Heart right ventricle (tissue), 16 donors: ENCODE data around the gene ABLIM1. TPM values are rescaled to one million over a fixed set of nuclear protein-coding genes. Genes with fewer than 3 reads are reported as not detected.

Experiments
- ATAC-seq, 8 donors: fragments of 200-7000 bp; cut with Tn5 transposase; one replicate each; pipeline ENCODE4 v1.9.1; 2020; ENCODE audit warnings: mild to moderate bottlenecking in 8 of 8, moderate library complexity in 8 of 8, moderate number of reproducible peaks in 1 of 8
- DNase-seq, 2 donors: peaks; one replicate each; pipeline ENCODE4 v3.0.0-alpha.2; 2020
- H3K27ac ChIP-seq, 10 donors: fragments of 200-600 bp; sonication (generic) in 2 of 10; one replicate each; pipeline versions ENCODE4 v1.5.0 to v1.8.0; 2020 to 2022; ENCODE audit warnings: mild to moderate bottlenecking in 3 of 10
- H3K27me3 ChIP-seq, 7 donors: fragments of 200-600 bp; one replicate each; pipeline ENCODE4 v1.8.0; 2021 to 2022; ENCODE audit warnings: mild to moderate bottlenecking in 2 of 7
- H3K36me3 ChIP-seq, 9 donors: fragments of 200-600 bp; sonication (generic) in 1 of 9; one replicate each; pipeline versions ENCODE4 v1.5.0 to v1.8.0; 2020 to 2022; ENCODE audit warnings: mild to moderate bottlenecking in 2 of 9
- H3K4me1 ChIP-seq, 9 donors: fragments of 200-600 bp; sonication (generic) in 1 of 9; one replicate each; pipeline versions ENCODE4 v1.5.0 to v1.8.0; 2020 to 2022; ENCODE audit warnings: mild to moderate bottlenecking in 4 of 9
- H3K4me3 ChIP-seq, 10 donors: fragments of 200-600 bp; sonication (generic) in 2 of 10; one replicate each; pipeline versions ENCODE4 v1.5.0 to v1.8.0; 2020 to 2022; ENCODE audit warnings: mild to moderate bottlenecking in 7 of 10, moderate library complexity in 2 of 10
- H3K9me3 ChIP-seq, 11 donors: fragments of 200-600 bp in 10 of 11; sonication (generic) in 2 of 11; one replicate each; pipeline versions ENCODE4 v1.5.0 to v1.8.0; 2013 to 2022; ENCODE audit warnings: mild to moderate bottlenecking in 2 of 11, control low read depth in 1 of 11, moderate library complexity in 1 of 11
- WGBS, 2 donors: extraction: QIAGEN DNeasy Blood & Tissue Kit; methylation state at CpG; one replicate each; pipeline ENCODE4 v1.1.7; 2013; ENCODE audit warnings: inconsistent platforms in 1 of 2; 5-methylcytosine and 5-hydroxymethylcytosine counted together
- intact Hi-C, 10 donors: fragments of 100-400 bp; cut with DNase I; formaldehyde crosslinking; loops; one replicate each; pipeline versions ENCODE4 v1.11.1 to v1.14.2; 2022
- polyA plus RNA-seq, 2 donors: library from polyadenylated mRNA; stranded (reverse); fragments of 200-250 nt; gene quantifications; one replicate each; pipeline ENCODE4 v1.2.3, GENCODE V29; 2013
- total RNA-seq, 10 donors: library from RNA; stranded (reverse); fragmentation: NEBNext Ultra II Directional in 3 of 10; extraction: Animal tissue kit (Norgen Biotek cat#: 25700) in 3 of 10; gene quantifications; one replicate each; pipeline versions ENCODE4 v1.2.1 to v1.2.4, GENCODE V29; 2021 to 2023
- TF ChIP-seq, protein P1 (sequence below), 9 donors: fragments of 200-600 bp; sonication (generic) in 2 of 9; IDR thresholded peaks; one replicate each; pipeline versions ENCODE4 v1.5.0 to v1.8.0; 2021 to 2022; ENCODE audit warnings: antibody characterized with exemption in 9 of 9, mild to moderate bottlenecking in 5 of 9, moderate library complexity in 1 of 9
- donor health status: Arrhythmogenic right ventricular cardiomyopathy.
- donor health status: ischemic (EF 13 %, LVEDD 7.1; RV severe dilation, severe dysfunction).
- donor health status: healthy with polysubstance abuse.
- donor health status: DM: no; HTN: yes; CAD: no.
- donor health status: DM: no; HTN: no; CAD: no.
- donor health status: ischemic (EF 25% LVEDD 6.9; RV normal size, moderate dysfunction).
- donor health status: ischemic (EF 25% LVEDD 5.7; RV mildly dilated, moderate dysfunction).
- donor health status: healthy.
- donor health status: DM: yes; HTN: yes; CAD: no.
- donor health status: Ischemic cardiomyopathy.
- donor health status: ischemic (EF 35%, LVEDD 5.7; RV mildly dilated, moderate dysfunction).
- donor health status: nonischemic (EF 11% LVEDD 7.7; RV severe dilation, severe dysfunction).
- donor health status: DM: yes; HTN: yes; CAD: no.
- donor health status: PGD.
- donor health status: ischemic (EF 29% LVEDD 5.4; RV normal size, mild dysfunction).
- donor health status: nonischemic (EF 23%, LVEDD 6.1; RV moderate dilation, normal function).

ABLIM1 gene
- total and polyA plus RNA-seq, 12 donors: 119 to 816 (median 600) TPM

DNA sequence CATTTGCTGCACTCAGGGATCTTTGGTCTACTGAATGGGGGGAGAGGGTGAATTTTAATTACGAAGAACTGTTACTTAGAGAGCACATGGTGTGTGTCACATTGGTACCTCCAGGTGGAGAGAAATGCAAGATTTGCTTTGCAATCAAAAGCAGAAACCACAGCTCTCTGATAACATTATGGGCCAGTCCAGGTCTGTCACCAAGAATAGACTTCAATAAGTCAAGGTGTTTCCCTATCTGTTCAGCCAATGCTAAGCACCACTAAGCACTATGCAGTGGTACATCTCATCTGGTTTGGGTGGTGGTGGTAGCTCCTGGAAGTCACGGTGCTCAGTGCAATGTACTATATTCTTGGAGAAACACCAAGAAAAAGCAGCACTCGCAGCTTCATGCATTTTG is 134.2 kb downstream of the ABLIM1 start:
- DNase-seq: no peak
- Histone ChIP-seq H3K9me3 (no peaks in the 10 kb centered on the region), H3K27ac (peak overlapping the region in 3 of 10 donors; percentile 5 to 77 (median 34)), H3K4me3 (no peak overlapping the region), H3K4me1 (peaks cover 9 to 95% (median 85%) of the 10 kb centered on the region in 9 donors), H3K36me3 (peaks cover 0 to 24% (median 0%) of the 10 kb centered on the region in 9 donors), H3K27me3 (no peaks in the 10 kb centered on the region)
- no peak for ATAC-seq
- TF ChIP-seq, protein P1, sequence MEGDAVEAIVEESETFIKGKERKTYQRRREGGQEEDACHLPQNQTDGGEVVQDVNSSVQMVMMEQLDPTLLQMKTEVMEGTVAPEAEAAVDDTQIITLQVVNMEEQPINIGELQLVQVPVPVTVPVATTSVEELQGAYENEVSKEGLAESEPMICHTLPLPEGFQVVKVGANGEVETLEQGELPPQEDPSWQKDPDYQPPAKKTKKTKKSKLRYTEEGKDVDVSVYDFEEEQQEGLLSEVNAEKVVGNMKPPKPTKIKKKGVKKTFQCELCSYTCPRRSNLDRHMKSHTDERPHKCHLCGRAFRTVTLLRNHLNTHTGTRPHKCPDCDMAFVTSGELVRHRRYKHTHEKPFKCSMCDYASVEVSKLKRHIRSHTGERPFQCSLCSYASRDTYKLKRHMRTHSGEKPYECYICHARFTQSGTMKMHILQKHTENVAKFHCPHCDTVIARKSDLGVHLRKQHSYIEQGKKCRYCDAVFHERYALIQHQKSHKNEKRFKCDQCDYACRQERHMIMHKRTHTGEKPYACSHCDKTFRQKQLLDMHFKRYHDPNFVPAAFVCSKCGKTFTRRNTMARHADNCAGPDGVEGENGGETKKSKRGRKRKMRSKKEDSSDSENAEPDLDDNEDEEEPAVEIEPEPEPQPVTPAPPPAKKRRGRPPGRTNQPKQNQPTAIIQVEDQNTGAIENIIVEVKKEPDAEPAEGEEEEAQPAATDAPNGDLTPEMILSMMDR (IDR thresholded peaks at IDR 0.05): no peak
- WGBS, 2 donors: 45 to 51% methylated on average over 3 of the region's 3 CpGs
- intact Hi-C loops: no loop called here

DNA sequence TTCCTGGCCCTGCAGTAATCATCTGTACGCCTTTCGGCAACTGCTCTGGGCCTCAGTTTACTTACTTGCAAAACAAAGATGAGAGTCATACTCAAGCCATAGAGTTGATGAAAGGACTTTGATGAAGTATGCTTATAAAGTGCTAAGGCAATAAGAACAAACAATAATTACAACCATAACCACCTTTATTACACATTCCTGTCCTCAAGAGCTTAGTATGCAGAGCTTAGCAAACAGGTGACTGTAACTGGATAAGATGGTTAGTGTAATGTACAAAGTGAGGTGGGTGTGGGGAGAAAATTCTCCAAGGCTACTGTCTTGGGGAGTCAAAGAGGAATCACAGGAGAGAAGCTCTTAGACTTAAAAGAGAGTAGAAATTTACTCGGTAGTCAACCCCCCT is 136.8 kb downstream of the ABLIM1 start:
- TF ChIP-seq, protein P1 (IDR thresholded peaks at IDR 0.05): no peak
- H3K27me3 ChIP-seq: no peaks in the 10 kb centered on the region
- no peak for ATAC-seq
- no peaks in the 10 kb centered on the region for H3K9me3 ChIP-seq
- peak overlapping the region in 2 of 10 donors; percentile 41 to 77 for H3K27ac ChIP-seq
- peaks cover 8 to 100% (median 95%) of the 10 kb centered on the region in 9 donors for H3K4me1 ChIP-seq
- DNase-seq: no peak
- intact Hi-C loops: no loop called here
- WGBS, 2 donors: 90 to 91% methylated on average over 3 of the region's 3 CpGs
- H3K36me3 ChIP-seq: peaks cover 0 to 24% (median 0%) of the 10 kb centered on the region in 9 donors
- H3K4me3 ChIP-seq: no peak overlapping the region

DNA sequence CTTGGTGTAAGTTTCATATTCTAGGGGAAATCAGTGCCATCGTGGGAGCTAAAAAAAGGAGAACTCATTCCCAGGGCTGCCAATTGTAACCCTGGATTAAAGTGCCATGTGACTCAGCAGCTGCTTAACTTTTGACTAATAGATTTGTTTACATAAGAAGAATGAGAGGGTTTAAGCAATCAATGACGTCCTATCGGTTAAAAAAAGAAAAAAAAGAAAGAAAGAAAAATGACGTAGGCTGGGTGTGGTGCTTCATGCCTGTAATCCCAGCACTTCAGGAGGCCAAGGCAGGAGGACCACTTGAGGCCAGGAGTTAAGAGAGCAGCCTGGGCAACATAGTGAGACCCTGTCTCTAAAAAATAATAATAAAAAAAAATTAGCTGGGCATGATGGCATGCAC is 137.6 kb downstream of the ABLIM1 start:
- Histone ChIP-seq H3K27ac (peak overlapping the region in 9 of 10 donors; percentile 8 to 72 (median 42)), H3K36me3 (peaks cover 0 to 24% (median 0%) of the 10 kb centered on the region in 9 donors), H3K4me3 (no peak overlapping the region), H3K9me3 (no peaks in the 10 kb centered on the region), H3K4me1 (peaks cover 11 to 100% (median 95%) of the 10 kb centered on the region in 9 donors), H3K27me3 (no peaks in the 10 kb centered on the region)
- 33 to 37% methylated on average over 4 of the region's 4 CpGs for WGBS, 2 donors
- DNase-seq (no peak), ATAC-seq (peak in 1 of 8 donors; percentile 54)
- TF ChIP-seq, protein P1 (IDR thresholded peaks at IDR 0.05): no peak
- intact Hi-C loops: no loop called here

DNA sequence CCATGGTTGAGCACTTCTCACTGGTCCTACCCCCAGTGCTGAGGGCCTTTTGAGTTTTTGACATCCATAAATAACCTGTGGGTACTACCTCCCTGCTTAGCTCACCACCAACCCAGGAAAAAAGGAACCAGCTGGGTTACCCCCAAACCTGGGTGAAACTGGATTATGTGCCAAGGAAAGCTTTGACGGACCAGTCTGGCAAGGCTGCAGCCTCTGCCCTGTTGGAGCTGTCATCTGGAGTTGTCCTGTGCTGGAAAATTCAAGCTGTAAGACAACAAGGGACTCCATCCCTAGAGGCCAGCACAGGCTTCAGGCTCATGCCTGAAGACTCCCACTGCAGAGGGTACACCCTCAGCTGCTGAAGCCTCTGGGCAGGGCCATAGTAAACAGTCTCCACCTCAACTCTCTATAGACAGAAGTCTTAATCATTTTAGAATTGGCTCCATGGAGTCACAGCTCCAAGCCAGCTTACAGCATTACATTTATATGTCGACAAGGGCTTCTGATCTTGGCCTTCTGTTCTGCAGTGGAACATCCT is 138.2 kb downstream of the ABLIM1 start:
- H3K36me3 ChIP-seq: peaks cover 0 to 24% (median 0%) of the 10 kb centered on the region in 9 donors
- no peaks in the 10 kb centered on the region for H3K27me3 ChIP-seq
- no peaks in the 10 kb centered on the region for H3K9me3 ChIP-seq
- ATAC-seq: peak in 4 of 8 donors; percentile 16 to 30 (median 21)
- WGBS, 2 donors: 51 to 55% methylated on average over 2 of the region's 2 CpGs
- DNase-seq: no peak
- H3K4me1 ChIP-seq: peaks cover 18 to 100% (median 95%) of the 10 kb centered on the region in 9 donors
- intact Hi-C loops: loop anchor here in 2 of 10 donors (5.0 kb wide), 1 partner anchor 38 kb away; no protein-coding TSS in a partner anchor
- TF ChIP-seq, protein P1 (IDR thresholded peaks at IDR 0.05): no peak
- H3K27ac ChIP-seq: peak overlapping the region in 9 of 10 donors; percentile 8 to 72 (median 42)
- no peak overlapping the region for H3K4me3 ChIP-seq
